Non-pigmented ciliary epithelial cell (primary cell): ENCODE data around the gene NR0B1.

Source experiments
- DNase-seq: peaks from one replicate; pipeline ENCODE4 v3.0.0-alpha.2; 2010; ENCODE audit warnings: low read depth

The NR0B1 gene

GRCh38 chrX:30262763-30263162 is 46.4 kb downstream of the NR0B1 start:
- DNase-seq, result no peak

- no peak for DNase-seq
Observed at GRCh38 chrX:30261012-30261411, 48.2 kb downstream of the NR0B1 start.

DNA sequence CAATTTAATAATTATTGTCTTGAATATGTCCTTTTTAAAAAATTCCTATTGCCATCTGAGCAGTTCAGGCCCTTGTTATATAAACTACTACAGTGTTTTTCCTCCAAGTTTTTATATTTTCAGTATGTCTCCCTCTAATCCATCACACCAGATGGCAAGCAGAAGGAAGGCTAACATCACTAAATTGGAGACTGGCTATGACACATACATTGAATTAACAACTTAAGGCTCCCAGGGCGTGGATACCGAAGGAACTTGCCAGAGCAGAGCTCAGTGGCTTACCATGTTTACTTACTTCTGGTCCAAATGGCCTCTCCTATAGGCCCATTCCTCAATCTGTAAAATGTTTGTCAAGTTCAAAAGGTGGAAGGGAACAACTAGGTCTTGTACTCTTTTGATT is 49.3 kb downstream of the NR0B1 start:
- DNase-seq, result no peak
